H9 (cell line): Measurements from ENCODE around the gene TRMT1. TPM values are rescaled to one million over a fixed set of nuclear protein-coding genes. Genes with fewer than 3 reads are reported as not detected.

Experiments used
- DNase-seq: peaks from one replicate; pipeline ENCODE4 v3.0.0-alpha.2; 2017
- H2AFZ ChIP-seq: one replicate; pipeline ENCODE4 v1.6.1; 2013; ENCODE audit warnings: mild to moderate bottlenecking, low read length, control low read depth, moderate library complexity
- H2AK5ac ChIP-seq: 2 replicates; pipeline ENCODE4 v1.6.1; 2013; ENCODE audit warnings: low read length, control low read depth, mixed read lengths; ENCODE audit not compliant: insufficient read length
- H2BK120ac ChIP-seq: one replicate; pipeline ENCODE4 v1.6.1; 2013; ENCODE audit warnings: low read depth, mild to moderate bottlenecking, low read length, control low read depth, inconsistent platforms; ENCODE audit not compliant: poor library complexity, severe bottlenecking
- H2BK12ac ChIP-seq: 2 replicates; pipeline ENCODE4 v1.6.1; 2013; ENCODE audit warnings: low read length, control low read depth, mixed read lengths, low read depth; ENCODE audit not compliant: insufficient read length
- H2BK15ac ChIP-seq: 2 replicates; pipeline ENCODE4 v1.6.1; 2013; ENCODE audit warnings: low read depth, low read length, control low read depth
- H2BK20ac ChIP-seq: one replicate; pipeline ENCODE4 v1.6.1; 2013; ENCODE audit warnings: low read depth, mild to moderate bottlenecking, low read length, control low read depth, inconsistent platforms; ENCODE audit not compliant: poor library complexity, severe bottlenecking
- H2BK5ac ChIP-seq: 2 replicates; pipeline ENCODE4 v1.6.1; 2013; ENCODE audit warnings: low read length, control low read depth, mixed read lengths; ENCODE audit not compliant: insufficient read length
- H3K14ac ChIP-seq: 2 replicates; pipeline ENCODE4 v1.6.1; 2013; ENCODE audit warnings: low read length, control low read depth; ENCODE audit not compliant: insufficient read depth
- H3K18ac ChIP-seq: 2 replicates; pipeline ENCODE4 v1.6.1; 2013; ENCODE audit warnings: low read depth, mild to moderate bottlenecking, mixed read lengths, low read length, control low read depth; ENCODE audit not compliant: insufficient read length
- H3K23ac ChIP-seq: 2 replicates; pipeline ENCODE4 v1.6.1; 2013; ENCODE audit warnings: low read length, control low read depth, mixed read lengths, low read depth; ENCODE audit not compliant: insufficient read length
- H3K23me2 ChIP-seq: 2 replicates; pipeline ENCODE4 v1.6.1; 2013; ENCODE audit warnings: low read depth, mild to moderate bottlenecking, mixed read lengths, low read length, control low read depth; ENCODE audit not compliant: insufficient read length, poor library complexity, severe bottlenecking
- H3K27ac ChIP-seq: 2 replicates; pipeline ENCODE4 v1.5.1; 2013; ENCODE audit warnings: low read length, control low read depth, mixed read lengths, low read depth; ENCODE audit not compliant: insufficient read length
- H3K27me3 ChIP-seq: 2 replicates; pipeline ENCODE4 v1.6.1; 2013; ENCODE audit warnings: low read length, control low read depth, inconsistent platforms; ENCODE audit not compliant: insufficient read depth
- H3K4ac ChIP-seq: 2 replicates; pipeline ENCODE4 v1.6.1; 2013; ENCODE audit warnings: low read depth, mild to moderate bottlenecking, control low read depth, inconsistent platforms, low read length, moderate library complexity
- H3K4me1 ChIP-seq: 2 replicates; pipeline ENCODE4 v1.6.1; 2013; ENCODE audit warnings: low read length, control low read depth, inconsistent platforms; ENCODE audit not compliant: insufficient read depth
- H3K4me2 ChIP-seq: 2 replicates; pipeline ENCODE4 v1.6.1; 2013; ENCODE audit warnings: low read length, control low read depth, mixed read lengths; ENCODE audit not compliant: insufficient read length, insufficient read depth
- H3K56ac ChIP-seq: 2 replicates; pipeline ENCODE4 v1.6.1; 2013; ENCODE audit warnings: low read depth, mild to moderate bottlenecking, mixed read lengths, low read length, control low read depth; ENCODE audit not compliant: insufficient read length
- H3K79me1 ChIP-seq: 2 replicates; pipeline ENCODE4 v1.6.1; 2013; ENCODE audit warnings: low read depth, mild to moderate bottlenecking, moderate library complexity, low read length, control low read depth, inconsistent platforms; ENCODE audit not compliant: insufficient read depth, poor library complexity, severe bottlenecking
- H3K79me2 ChIP-seq: 2 replicates; pipeline ENCODE4 v1.6.1; 2013; ENCODE audit warnings: low read length, control low read depth, inconsistent platforms; ENCODE audit not compliant: insufficient read depth
- H3K9ac ChIP-seq: 2 replicates; pipeline ENCODE4 v1.6.1; 2013; ENCODE audit warnings: low read length, control low read depth, mixed read lengths; ENCODE audit not compliant: insufficient read length; ENCODE audit errors: extremely low read depth
- H3K9me3 ChIP-seq: one replicate; pipeline ENCODE4 v1.6.1; 2013; ENCODE audit warnings: low read depth, low read length, inconsistent platforms; ENCODE audit not compliant: control insufficient read depth
- H3T11ph ChIP-seq: one replicate; pipeline ENCODE4 v1.6.1; 2013; ENCODE audit warnings: mild to moderate bottlenecking, low read length, control low read depth, inconsistent platforms
- H4K20me1 ChIP-seq: one replicate; pipeline ENCODE4 v1.6.1; 2013; ENCODE audit not compliant: control insufficient read depth, insufficient read length, insufficient read depth
- H4K5ac ChIP-seq: 2 replicates; pipeline ENCODE4 v1.6.1; 2013; ENCODE audit warnings: low read depth, mild to moderate bottlenecking, mixed read lengths, low read length, control low read depth; ENCODE audit not compliant: insufficient read length
- H4K8ac ChIP-seq: replicated peaks from 2 replicates; pipeline ENCODE4 v1.6.1; 2013; ENCODE audit warnings: low read length, control low read depth, mixed read lengths, low read depth; ENCODE audit not compliant: insufficient read length
- H4K91ac ChIP-seq: 2 replicates; pipeline ENCODE4 v1.6.1; 2013; ENCODE audit warnings: low read depth, mild to moderate bottlenecking, moderate library complexity, mixed read lengths, low read length, control low read depth; ENCODE audit not compliant: insufficient read length
- H3K27ac Mint-ChIP-seq, 3 experiments: 2 replicates in 2 of 3; 3 replicates in 1 of 3; pipeline ENCODE4 v1.8.0; 2020 to 2021; ENCODE audit warnings: mixed read lengths in 3 of 3, mild to moderate bottlenecking in 1 of 3, moderate library complexity in 1 of 3
- H3K27me3 Mint-ChIP-seq: 2 replicates; pipeline ENCODE4 v1.8.0; 2021; ENCODE audit warnings: low read depth, mild to moderate bottlenecking, moderate library complexity, mixed read lengths
- H3K36me3 Mint-ChIP-seq, 3 experiments: 2 replicates in 2 of 3; 3 replicates in 1 of 3; pipeline ENCODE4 v1.8.0; 2020 to 2021; ENCODE audit warnings: low read depth in 3 of 3, mixed read lengths in 3 of 3; ENCODE audit not compliant: insufficient read depth in 1 of 3
- H3K4me1 Mint-ChIP-seq, 2 experiments: 2 replicates each; pipeline ENCODE4 v1.8.0; 2020; ENCODE audit warnings: mixed read lengths in 2 of 2
- H3K4me3 Mint-ChIP-seq, 2 experiments: 2 replicates in 1 of 2; 3 replicates in 1 of 2; pipeline ENCODE4 v1.8.0; 2020 to 2021; ENCODE audit warnings: mild to moderate bottlenecking in 2 of 2, mixed read lengths in 2 of 2, moderate library complexity in 1 of 2
- H3K9me3 Mint-ChIP-seq, 2 experiments: 2 replicates in 1 of 2; 3 replicates in 1 of 2; pipeline ENCODE4 v1.8.0; 2020; ENCODE audit warnings: mild to moderate bottlenecking in 2 of 2, mixed read lengths in 2 of 2, moderate library complexity in 1 of 2
- CTCF ChIP-seq: fragments of 200-600 bp; sonication (generic); conservative IDR thresholded peaks from 3 replicates; pipeline ENCODE4 v1.8.0; 2021; ENCODE audit warnings: antibody characterized with exemption, mild to moderate bottlenecking
- WGBS: extraction: QIAGEN DNeasy Blood & Tissue Kit; methylation state at CpG from one replicate; pipeline ENCODE4 v1.1.7; 2013; ENCODE audit warnings: missing lambda C conversion rate, low lambda C conversion rate, mixed read lengths; ENCODE audit not compliant: insufficient read length; ENCODE audit errors: extremely low coverage; 5-methylcytosine and 5-hydroxymethylcytosine counted together
- total RNA-seq: library from RNA; stranded (reverse); gene quantifications from 2 replicates; pipeline ENCODE4 v1.2.1, GENCODE V29; 2021

Gene TRMT1
- total RNA-seq, 1 experiment from 2014 or later, result 95.7 TPM

- H4K91ac ChIP-seq, result no peak overlapping the region
- peak overlapping the region; percentile 97 for H3K9ac ChIP-seq
- DNase-seq, result peak; percentile 41
- H3K27ac Mint-ChIP-seq, result peak overlapping the region; percentile 98 to 99 (median 99)
- TF ChIP-seq CTCF, result no peak
- peaks cover 14 to 21% (median 18%) of the 10 kb centered on the region in 3 experiments for H3K36me3 Mint-ChIP-seq
- peaks cover 8 to 9% of the 10 kb centered on the region in 2 experiments; a peak in 3 of 5 replicates for H3K9me3 Mint-ChIP-seq
- H3K27me3 ChIP-seq, result no peaks in the 10 kb centered on the region
- H2BK20ac ChIP-seq, result no peak overlapping the region
- H3K4me1 Mint-ChIP-seq, result peaks cover 18 to 24% of the 10 kb centered on the region in 2 experiments
- no peak overlapping the region for H2BK12ac ChIP-seq
- H3K14ac ChIP-seq, result peak overlapping the region; percentile 97
- H2AK5ac ChIP-seq, result peak overlapping the region; percentile 17
- no peaks in the 10 kb centered on the region for H4K20me1 ChIP-seq
- H3K27ac ChIP-seq, result peak overlapping the region; percentile 84
- peaks cover 17% of the 10 kb centered on the region; the same call in 1 of the 2 replicates for H3K79me2 ChIP-seq
- no peaks in the 10 kb centered on the region for H3K9me3 ChIP-seq
- H3K4me2 ChIP-seq, result peak overlapping the region; percentile 78
- H3K79me1 ChIP-seq, result no peaks in the 10 kb centered on the region
- H2BK5ac ChIP-seq, result peak overlapping the region; percentile 15
- peaks cover 12% of the 10 kb centered on the region for H3K27me3 Mint-ChIP-seq
- H3K23me2 ChIP-seq, result peaks cover 22% of the 10 kb centered on the region
- H4K8ac ChIP-seq, result no peak overlapping the region
- H2BK15ac ChIP-seq, result no peak overlapping the region
- no peak overlapping the region for H2AFZ ChIP-seq
- no peak overlapping the region for H3K23ac ChIP-seq
- no CpG with 5 or more reads among the region's 21 CpGs for WGBS
- peak overlapping the region; percentile 52 for H2BK120ac ChIP-seq
- peak overlapping the region; percentile 96 to 97 for H3K4me3 Mint-ChIP-seq
- peak overlapping the region; percentile 24 for H3K56ac ChIP-seq
- no peak overlapping the region for H3T11ph ChIP-seq
- H3K4me1 ChIP-seq, result no peaks in the 10 kb centered on the region; the same call in 1 of the 2 replicates
- peak overlapping the region; percentile 97 for H3K18ac ChIP-seq
- H4K5ac ChIP-seq, result no peak overlapping the region
- H3K4ac ChIP-seq, result no peak overlapping the region; the same call in 1 of the 2 replicates
These were observed 37.8 kb upstream of the TRMT1 start for GRCh38 chr19:13154241-13154778.
